Ovary (tissue), 3 donors: ENCODE data around the gene DOK6.

ENCODE experiments used
- CTCF ChIP-seq, 3 donors: fragments of 450-650 bp in 2 of 3; fragments of 200-600 bp in 1 of 3; IDR thresholded peaks; one replicate each; pipeline versions ENCODE4 v1.5.1 to v1.8.0; 2016 to 2022; ENCODE audit warnings: antibody characterized with exemption in 3 of 3, mild to moderate bottlenecking in 1 of 3
- POLR2A ChIP-seq: fragments of 450-650 bp; IDR thresholded peaks from one replicate; pipeline ENCODE4 v1.6.1; 2017; ENCODE audit warnings: antibody characterized with exemption, mild to moderate bottlenecking, moderate library complexity
- donor health status: DM: no; HTN: no; CAD: no.

GRCh38 chr18:69584429-69584828 is 183.7 kb downstream of the DOK6 start:
- TF ChIP-seq POLR2A (no peak), CTCF (IDR thresholded peaks at IDR 0.05) (no peak)
